ENCODE results near the gene POPDC2.

DNA sequence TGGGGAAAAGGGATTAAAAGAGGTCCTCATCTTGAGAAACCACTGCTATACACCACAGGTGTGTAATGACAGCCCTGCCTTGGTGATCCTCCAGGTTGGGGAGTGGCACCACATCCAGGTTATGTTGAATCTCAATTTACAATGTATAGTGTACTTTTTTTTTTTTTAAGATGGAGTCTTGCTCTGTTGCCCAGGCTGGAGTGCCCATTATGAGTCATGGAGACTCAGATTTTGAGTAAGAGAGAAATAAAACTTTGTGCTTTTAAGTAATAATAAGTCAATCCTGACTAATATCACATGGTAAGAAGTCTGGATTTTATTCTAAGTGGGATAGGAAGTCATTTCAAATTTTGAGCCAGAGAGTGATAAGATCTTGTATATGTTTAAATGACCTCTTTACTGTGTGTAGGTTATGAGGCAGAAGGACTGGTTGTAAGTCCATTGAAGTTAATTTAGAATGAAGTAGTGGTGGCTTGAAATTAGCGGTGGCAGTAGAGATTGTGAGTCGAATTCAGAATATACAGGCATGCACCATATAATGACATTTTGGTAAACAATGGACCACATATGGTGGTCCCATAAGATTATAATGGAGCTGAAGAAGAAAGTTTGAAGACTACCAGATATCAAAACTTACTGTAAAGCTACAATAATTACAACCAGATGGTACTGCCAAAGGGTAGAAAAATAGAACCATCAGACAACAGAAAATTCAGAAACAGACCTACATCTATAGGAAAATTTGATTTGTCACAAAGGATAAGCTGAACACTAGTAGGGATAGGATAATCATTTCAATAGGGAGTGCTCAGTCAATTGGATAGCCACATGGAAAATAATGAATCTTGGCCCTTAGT, 20.7 kb downstream of the POPDC2 start:
- TF ChIP-seq, protein P1, sequence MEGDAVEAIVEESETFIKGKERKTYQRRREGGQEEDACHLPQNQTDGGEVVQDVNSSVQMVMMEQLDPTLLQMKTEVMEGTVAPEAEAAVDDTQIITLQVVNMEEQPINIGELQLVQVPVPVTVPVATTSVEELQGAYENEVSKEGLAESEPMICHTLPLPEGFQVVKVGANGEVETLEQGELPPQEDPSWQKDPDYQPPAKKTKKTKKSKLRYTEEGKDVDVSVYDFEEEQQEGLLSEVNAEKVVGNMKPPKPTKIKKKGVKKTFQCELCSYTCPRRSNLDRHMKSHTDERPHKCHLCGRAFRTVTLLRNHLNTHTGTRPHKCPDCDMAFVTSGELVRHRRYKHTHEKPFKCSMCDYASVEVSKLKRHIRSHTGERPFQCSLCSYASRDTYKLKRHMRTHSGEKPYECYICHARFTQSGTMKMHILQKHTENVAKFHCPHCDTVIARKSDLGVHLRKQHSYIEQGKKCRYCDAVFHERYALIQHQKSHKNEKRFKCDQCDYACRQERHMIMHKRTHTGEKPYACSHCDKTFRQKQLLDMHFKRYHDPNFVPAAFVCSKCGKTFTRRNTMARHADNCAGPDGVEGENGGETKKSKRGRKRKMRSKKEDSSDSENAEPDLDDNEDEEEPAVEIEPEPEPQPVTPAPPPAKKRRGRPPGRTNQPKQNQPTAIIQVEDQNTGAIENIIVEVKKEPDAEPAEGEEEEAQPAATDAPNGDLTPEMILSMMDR (IDR thresholded peaks at IDR 0.05) = no peak
- TF ChIP-seq EZH2 (IDR thresholded peaks at IDR 0.05; ENCODE audit: borderline replicate concordance, insufficient read depth, low read depth, low read length, poor library complexity, severe bottlenecking) = no peak
